HG02943 (cell line): ENCODE measurements around the gene FANCE.
"Not testable (repeated sequence)": the region's sequence is repeated elsewhere in the genome, so short reads cannot be mapped to it uniquely, and the experiment has no call there.

ENCODE experiments used
- ATAC-seq: cut with Tn5 transposase; IDR thresholded peaks from one replicate; pipeline ENCODE4 v1.9.1; 2021; ENCODE audit warnings: mild to moderate bottlenecking, low read depth, moderate library complexity; ENCODE audit not compliant: unreplicated experiment

FANCE gene

GRCh38 chr6:35496036-35496840 is 44.1 kb downstream of the FANCE start:
- ATAC-seq, result no peak

GRCh38 chr6:35496841-35497570 is 44.9 kb downstream of the FANCE start, which contains the start of gene TEAD3:
Gene TEAD3 (minus strand): TSS chr6:35497079.
- no peak for ATAC-seq

- ATAC-seq, result no peak
These were observed 45.7 kb downstream of the FANCE start for GRCh38 chr6:35497571-35498421.

- ATAC-seq, result no peak
These were observed 46.4 kb downstream of the FANCE start for GRCh38 chr6:35498422-35499067.

- no peak for ATAC-seq
These were observed 47.2 kb downstream of the FANCE start for GRCh38 chr6:35499372-35499771.

GRCh38 chr6:35500782-35501181 is 48.6 kb downstream of the FANCE start:
- no peak for ATAC-seq

GRCh38 chr6:35501784-35502183 is 49.6 kb downstream of the FANCE start:
- no peak for ATAC-seq

- ATAC-seq, result no peak
These were observed 51.4 kb downstream of the FANCE start for GRCh38 chr6:35503534-35503933.

GRCh38 chr6:35505999-35506412 is 53.9 kb downstream of the FANCE start:
- no peak for ATAC-seq

- ATAC-seq, result no peak
These were observed 54.4 kb downstream of the FANCE start for GRCh38 chr6:35506536-35506935.

- ATAC-seq, result no peak
These were observed 55.1 kb downstream of the FANCE start for GRCh38 chr6:35507221-35507620.

- ATAC-seq, result no peak
These were observed 55.9 kb downstream of the FANCE start for GRCh38 chr6:35508027-35508426.

GRCh38 chr6:35508542-35508941 is 56.4 kb downstream of the FANCE start:
- no peak for ATAC-seq

GRCh38 chr6:35510916-35511561 is 58.9 kb downstream of the FANCE start:
- no peak for ATAC-seq

GRCh38 chr6:35511562-35511941 is 59.4 kb downstream of the FANCE start:
- no peak for ATAC-seq

GRCh38 chr6:35512006-35512405 is 59.9 kb downstream of the FANCE start:
- ATAC-seq, result no peak

- ATAC-seq, result no peak
These were observed 60.6 kb downstream of the FANCE start, which contains the start of gene TULP1 for GRCh38 chr6:35512740-35513139. Gene TULP1 (minus strand): TSS chr6:35512896. CDS start chr6:35512858, 38 bp downstream.

- ATAC-seq, result no peak
These were observed 62.4 kb downstream of the FANCE start for GRCh38 chr6:35514587-35514986.

GRCh38 chr6:35515939-35516338 is 63.8 kb downstream of the FANCE start:
- not testable (repeated sequence) for ATAC-seq
